ENCODE data around the gene TLE3. TPM values are rescaled to one million over a fixed set of nuclear protein-coding genes. Genes with fewer than 3 reads are reported as not detected.

The TLE3 gene
- total RNA-seq, 1 donor from 2014 or later: 89.2 TPM

DNA sequence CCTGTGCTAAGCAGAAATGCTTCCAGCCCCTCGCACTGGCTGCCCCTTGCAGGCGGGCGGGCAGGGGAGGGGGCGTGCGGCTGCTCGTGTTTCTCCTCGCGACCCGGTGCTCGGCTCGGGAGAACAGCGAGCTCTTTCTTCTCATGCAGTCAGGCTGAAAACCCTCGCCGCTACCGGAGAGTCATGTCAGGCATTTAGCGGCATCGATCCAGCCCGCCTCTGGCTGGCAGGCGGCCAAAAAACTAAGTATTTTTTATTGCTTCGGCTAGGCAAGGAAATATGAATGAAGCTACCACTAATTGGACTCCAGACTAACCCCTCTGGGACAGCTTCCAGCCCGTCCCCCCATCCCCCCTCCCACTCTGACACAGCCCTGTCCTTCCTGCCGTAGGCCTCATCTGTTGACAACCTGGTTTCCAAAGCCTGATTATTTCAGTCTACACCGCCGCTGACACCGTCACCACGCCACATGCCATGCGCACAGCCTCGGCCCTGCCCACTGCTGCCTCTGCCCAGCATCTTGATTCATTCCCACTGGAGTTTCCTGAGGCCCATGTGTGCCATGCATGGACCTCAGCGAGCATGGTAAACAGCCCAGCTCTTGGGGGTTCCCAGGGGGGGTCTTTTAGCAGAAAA, 35.3 kb downstream of the TLE3 start:
- TF ChIP-seq, protein P1, sequence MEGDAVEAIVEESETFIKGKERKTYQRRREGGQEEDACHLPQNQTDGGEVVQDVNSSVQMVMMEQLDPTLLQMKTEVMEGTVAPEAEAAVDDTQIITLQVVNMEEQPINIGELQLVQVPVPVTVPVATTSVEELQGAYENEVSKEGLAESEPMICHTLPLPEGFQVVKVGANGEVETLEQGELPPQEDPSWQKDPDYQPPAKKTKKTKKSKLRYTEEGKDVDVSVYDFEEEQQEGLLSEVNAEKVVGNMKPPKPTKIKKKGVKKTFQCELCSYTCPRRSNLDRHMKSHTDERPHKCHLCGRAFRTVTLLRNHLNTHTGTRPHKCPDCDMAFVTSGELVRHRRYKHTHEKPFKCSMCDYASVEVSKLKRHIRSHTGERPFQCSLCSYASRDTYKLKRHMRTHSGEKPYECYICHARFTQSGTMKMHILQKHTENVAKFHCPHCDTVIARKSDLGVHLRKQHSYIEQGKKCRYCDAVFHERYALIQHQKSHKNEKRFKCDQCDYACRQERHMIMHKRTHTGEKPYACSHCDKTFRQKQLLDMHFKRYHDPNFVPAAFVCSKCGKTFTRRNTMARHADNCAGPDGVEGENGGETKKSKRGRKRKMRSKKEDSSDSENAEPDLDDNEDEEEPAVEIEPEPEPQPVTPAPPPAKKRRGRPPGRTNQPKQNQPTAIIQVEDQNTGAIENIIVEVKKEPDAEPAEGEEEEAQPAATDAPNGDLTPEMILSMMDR (IDR thresholded peaks at IDR 0.05; ENCODE audit: partially characterized antibody, unreplicated experiment): no peak
- Mint-ChIP-seq H3K4me1 (ENCODE audit: low read depth, unreplicated experiment) (peaks cover 34% of the 10 kb centered on the region), H3K27ac (ENCODE audit: unreplicated experiment) (peak overlapping the region; percentile 88), H3K9me3 (ENCODE audit: unreplicated experiment) (peaks cover 12% of the 10 kb centered on the region), H3K36me3 (ENCODE audit: unreplicated experiment) (peaks cover 4% of the 10 kb centered on the region), H3K4me3 (ENCODE audit: unreplicated experiment) (peak overlapping the region; percentile 42), H3K27me3 (ENCODE audit: unreplicated experiment) (peaks cover 15% of the 10 kb centered on the region)
- peak; percentile 83 for DNase-seq

GRCh38 chr15:70061696-70062270, 35.9 kb downstream of the TLE3 start:
- H3K27ac Mint-ChIP-seq (ENCODE audit: unreplicated experiment): peak overlapping the region; percentile 59
- peaks cover 15% of the 10 kb centered on the region for H3K27me3 Mint-ChIP-seq (ENCODE audit: unreplicated experiment)
- DNase-seq: no peak
- H3K9me3 Mint-ChIP-seq (ENCODE audit: unreplicated experiment): peaks cover 12% of the 10 kb centered on the region
- peaks cover 34% of the 10 kb centered on the region for H3K4me1 Mint-ChIP-seq (ENCODE audit: low read depth, unreplicated experiment)
- TF ChIP-seq, protein P1 (IDR thresholded peaks at IDR 0.05; ENCODE audit: partially characterized antibody, unreplicated experiment): no peak
- H3K4me3 Mint-ChIP-seq (ENCODE audit: unreplicated experiment): peak overlapping the region; percentile 22
- H3K36me3 Mint-ChIP-seq (ENCODE audit: unreplicated experiment): peaks cover 4% of the 10 kb centered on the region

DNA sequence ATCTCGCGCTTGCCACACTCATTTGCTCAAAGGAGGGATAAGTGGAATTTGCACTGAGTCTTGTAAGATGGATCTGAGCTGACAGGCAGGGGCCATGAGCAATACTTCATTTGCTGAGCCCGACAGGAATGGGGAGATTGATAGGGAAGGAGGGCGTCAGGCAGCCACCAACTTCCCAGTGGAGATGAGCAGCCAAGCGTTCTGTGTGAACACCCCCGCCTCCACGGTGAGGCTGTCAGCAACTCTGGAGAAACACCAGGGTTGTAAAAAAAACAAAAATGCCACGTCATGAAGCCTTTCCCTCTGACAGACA, 36.8 kb downstream of the TLE3 start:
- no peak for DNase-seq
- peaks cover 4% of the 10 kb centered on the region for H3K36me3 Mint-ChIP-seq (ENCODE audit: unreplicated experiment)
- H3K27ac Mint-ChIP-seq (ENCODE audit: unreplicated experiment): peak overlapping the region; percentile 59
- peak overlapping the region; percentile 22 for H3K4me3 Mint-ChIP-seq (ENCODE audit: unreplicated experiment)
- H3K9me3 Mint-ChIP-seq (ENCODE audit: unreplicated experiment): peaks cover 12% of the 10 kb centered on the region
- TF ChIP-seq, protein P1 (IDR thresholded peaks at IDR 0.05; ENCODE audit: partially characterized antibody, unreplicated experiment): no peak
- H3K27me3 Mint-ChIP-seq (ENCODE audit: unreplicated experiment): peaks cover 15% of the 10 kb centered on the region
- H3K4me1 Mint-ChIP-seq (ENCODE audit: low read depth, unreplicated experiment): peaks cover 32% of the 10 kb centered on the region

- Mint-ChIP-seq H3K27me3 (ENCODE audit: unreplicated experiment) (peaks cover 15% of the 10 kb centered on the region), H3K4me1 (ENCODE audit: low read depth, unreplicated experiment) (peaks cover 32% of the 10 kb centered on the region), H3K27ac (ENCODE audit: unreplicated experiment) (no peak overlapping the region), H3K4me3 (ENCODE audit: unreplicated experiment) (peak overlapping the region; percentile 22), H3K36me3 (ENCODE audit: unreplicated experiment) (peaks cover 4% of the 10 kb centered on the region), H3K9me3 (ENCODE audit: unreplicated experiment) (peaks cover 12% of the 10 kb centered on the region)
- no peak for DNase-seq
- TF ChIP-seq, protein P1 (IDR thresholded peaks at IDR 0.05; ENCODE audit: partially characterized antibody, unreplicated experiment): no peak
Observed at GRCh38 chr15:70060214-70060992, 37.3 kb downstream of the TLE3 start.
